Nephron progenitor cell (in vitro differentiated cells): ENCODE measurements around the gene ANKRD33B.
"Not testable (repeated sequence)": the region's sequence is repeated elsewhere in the genome, so short reads cannot be mapped to it uniquely, and the experiment has no call there.

ENCODE experiments used
- DNase-seq: peaks from one replicate; pipeline ENCODE4 v3.0.0; 2021
- H3K27ac Mint-ChIP-seq: 2 replicates; pipeline ENCODE4 v1.8.0; 2021; ENCODE audit warnings: mild to moderate bottlenecking, moderate library complexity, mixed read lengths
- H3K27me3 Mint-ChIP-seq: 2 replicates; pipeline ENCODE4 v1.8.0; 2021; ENCODE audit warnings: mild to moderate bottlenecking, low read depth, mixed read lengths; ENCODE audit not compliant: poor library complexity
- H3K36me3 Mint-ChIP-seq: 2 replicates; pipeline ENCODE4 v1.8.0; 2021; ENCODE audit warnings: low read depth, mixed read lengths
- H3K4me1 Mint-ChIP-seq: 2 replicates; pipeline ENCODE4 v1.8.0; 2021; ENCODE audit warnings: mixed read lengths
- H3K4me3 Mint-ChIP-seq: 2 replicates; pipeline ENCODE4 v1.8.0; 2021; ENCODE audit warnings: mild to moderate bottlenecking, moderate library complexity, mixed read lengths
- H3K9me3 Mint-ChIP-seq: 2 replicates; pipeline ENCODE4 v1.8.0; 2021; ENCODE audit warnings: mild to moderate bottlenecking, moderate library complexity, mixed read lengths
- TF ChIP-seq, protein P1 (sequence below): fragments of 200-600 bp; sonication (generic); IDR thresholded peaks from 2 replicates; pipeline ENCODE4 v1.5.0; 2021; ENCODE audit warnings: antibody characterized with exemption

ANKRD33B gene

DNA sequence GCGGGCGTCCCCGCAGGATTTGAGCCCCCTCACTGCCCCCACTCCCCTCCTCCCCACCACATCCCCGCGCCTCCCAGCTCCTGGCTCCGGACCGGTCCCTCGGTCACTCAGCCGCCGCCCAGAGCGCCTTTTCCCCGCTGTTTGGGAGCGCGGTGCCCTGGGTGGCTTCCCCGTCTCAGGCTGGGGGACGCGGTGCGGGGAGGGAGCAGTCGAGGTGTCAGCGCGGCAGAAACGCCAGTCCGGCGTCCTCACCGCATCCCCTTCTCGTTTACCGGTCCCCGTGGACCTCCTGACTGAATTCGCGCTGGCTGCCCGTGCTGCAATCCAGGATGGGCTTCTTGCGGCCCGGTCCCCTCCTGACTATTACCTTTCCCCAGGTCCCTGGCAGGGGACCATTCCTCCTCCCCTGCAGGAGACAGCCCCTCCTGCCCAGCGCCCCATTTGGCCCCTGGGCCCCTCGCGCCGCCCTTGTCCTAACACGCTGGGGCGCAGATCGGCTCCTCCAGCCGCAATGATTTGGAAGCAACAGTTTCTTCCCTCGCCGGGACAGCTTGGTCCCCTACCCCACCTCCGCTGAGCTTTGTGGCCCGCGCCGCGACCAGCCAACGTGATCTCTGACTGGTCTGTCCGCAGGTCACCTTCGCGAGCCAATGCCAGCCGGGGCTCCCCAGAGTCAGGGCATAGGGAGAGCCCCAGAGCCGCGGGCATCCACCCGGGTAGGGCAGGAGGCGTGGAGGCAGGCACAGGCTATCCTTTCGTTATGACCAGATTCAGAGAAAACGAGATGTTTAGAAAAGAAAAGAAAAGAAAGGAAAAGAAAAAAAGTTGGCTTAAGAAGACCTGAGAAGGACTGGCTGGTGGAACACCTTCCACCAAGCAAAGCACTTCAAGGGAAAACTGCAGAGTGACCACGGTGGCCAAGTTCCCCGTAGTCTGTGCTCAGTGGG lies 1.2 kb downstream of the ANKRD33B start:
- peaks cover 35% of the 10 kb centered on the region for H3K4me1 Mint-ChIP-seq
- H3K27ac Mint-ChIP-seq = no peak overlapping the region
- H3K36me3 Mint-ChIP-seq = no peaks in the 10 kb centered on the region
- peaks cover 65% of the 10 kb centered on the region for H3K27me3 Mint-ChIP-seq
- H3K4me3 Mint-ChIP-seq = peak overlapping the region; percentile 81
- no peaks in the 10 kb centered on the region for H3K9me3 Mint-ChIP-seq
- TF ChIP-seq, protein P1, sequence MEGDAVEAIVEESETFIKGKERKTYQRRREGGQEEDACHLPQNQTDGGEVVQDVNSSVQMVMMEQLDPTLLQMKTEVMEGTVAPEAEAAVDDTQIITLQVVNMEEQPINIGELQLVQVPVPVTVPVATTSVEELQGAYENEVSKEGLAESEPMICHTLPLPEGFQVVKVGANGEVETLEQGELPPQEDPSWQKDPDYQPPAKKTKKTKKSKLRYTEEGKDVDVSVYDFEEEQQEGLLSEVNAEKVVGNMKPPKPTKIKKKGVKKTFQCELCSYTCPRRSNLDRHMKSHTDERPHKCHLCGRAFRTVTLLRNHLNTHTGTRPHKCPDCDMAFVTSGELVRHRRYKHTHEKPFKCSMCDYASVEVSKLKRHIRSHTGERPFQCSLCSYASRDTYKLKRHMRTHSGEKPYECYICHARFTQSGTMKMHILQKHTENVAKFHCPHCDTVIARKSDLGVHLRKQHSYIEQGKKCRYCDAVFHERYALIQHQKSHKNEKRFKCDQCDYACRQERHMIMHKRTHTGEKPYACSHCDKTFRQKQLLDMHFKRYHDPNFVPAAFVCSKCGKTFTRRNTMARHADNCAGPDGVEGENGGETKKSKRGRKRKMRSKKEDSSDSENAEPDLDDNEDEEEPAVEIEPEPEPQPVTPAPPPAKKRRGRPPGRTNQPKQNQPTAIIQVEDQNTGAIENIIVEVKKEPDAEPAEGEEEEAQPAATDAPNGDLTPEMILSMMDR = no peak
- DNase-seq = peak; percentile 48

DNA sequence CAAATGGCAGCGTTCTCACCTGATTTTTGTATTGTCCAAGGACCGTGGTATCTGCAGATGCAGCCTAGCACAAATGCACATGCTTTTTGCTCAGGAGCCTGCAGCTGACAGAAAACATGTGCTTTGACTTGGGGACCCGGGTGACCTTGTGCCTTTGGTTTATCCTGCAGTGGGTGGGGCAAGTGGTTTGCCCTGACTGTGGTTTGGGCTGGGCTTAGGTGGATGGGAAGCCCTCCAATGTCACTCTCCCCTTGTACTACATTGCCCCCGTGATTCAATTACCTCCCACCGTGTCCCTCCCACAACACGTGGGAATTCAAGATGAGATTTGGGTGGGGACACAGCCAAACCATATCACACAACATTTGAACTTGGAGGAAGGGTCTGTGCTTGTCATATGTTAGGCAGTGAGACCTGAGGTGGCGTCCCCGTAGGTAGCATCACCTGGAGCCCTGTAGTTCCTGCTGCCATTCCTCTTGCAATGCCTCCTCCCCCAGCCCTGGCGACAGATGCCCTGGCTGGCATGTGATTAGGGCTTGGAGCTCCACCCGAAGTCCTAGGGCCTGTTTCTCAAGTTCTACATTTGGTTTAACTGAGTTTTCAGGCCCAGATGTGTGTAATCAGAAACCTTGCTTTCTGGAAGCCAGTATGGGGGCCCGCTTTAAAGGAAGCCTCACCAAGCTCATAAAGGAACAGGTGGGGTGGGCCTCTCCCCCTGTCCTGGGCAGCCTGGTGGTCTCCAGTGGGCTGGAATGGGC lies 2.1 kb downstream of the ANKRD33B start:
- DNase-seq = no peak
- Mint-ChIP-seq H3K4me1 (peaks cover 35% of the 10 kb centered on the region), H3K36me3 (no peaks in the 10 kb centered on the region), H3K4me3 (peak overlapping the region; percentile 81), H3K27ac (no peak overlapping the region), H3K9me3 (no peaks in the 10 kb centered on the region), H3K27me3 (peaks cover 56% of the 10 kb centered on the region)
- TF ChIP-seq, protein P1 = no peak

DNA sequence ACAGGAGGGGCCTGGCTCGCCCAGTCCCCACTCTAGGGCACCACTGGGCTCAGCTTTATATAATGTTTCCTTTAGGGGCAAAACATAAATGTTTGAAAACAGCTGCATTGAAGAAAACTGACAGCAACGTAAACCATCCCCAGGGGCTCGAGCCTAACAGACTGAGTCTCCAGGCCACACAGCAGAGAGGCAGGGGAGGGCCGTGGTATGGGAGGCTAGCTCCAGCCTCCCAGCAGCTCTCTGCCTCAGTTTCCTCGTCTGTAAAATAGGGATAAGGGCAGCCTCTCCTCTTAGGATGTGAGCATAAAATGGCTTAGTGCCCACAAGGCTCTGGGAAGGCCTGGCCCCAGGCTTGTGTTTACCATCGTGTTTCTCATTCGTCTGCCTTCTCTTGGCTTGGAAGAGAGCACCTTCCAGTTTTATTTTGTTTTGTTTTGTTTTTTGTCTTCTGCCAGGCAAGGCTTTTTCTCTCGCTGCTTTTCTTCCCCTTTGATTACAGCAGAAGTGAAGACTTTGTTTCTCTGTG lies 2.7 kb downstream of the ANKRD33B start:
- TF ChIP-seq, protein P1 = no peak
- Mint-ChIP-seq H3K36me3 (no peaks in the 10 kb centered on the region), H3K9me3 (no peaks in the 10 kb centered on the region), H3K27me3 (peaks cover 50% of the 10 kb centered on the region), H3K4me3 (no peak overlapping the region), H3K4me1 (peaks cover 35% of the 10 kb centered on the region), H3K27ac (no peak overlapping the region)
- no peak for DNase-seq

DNA sequence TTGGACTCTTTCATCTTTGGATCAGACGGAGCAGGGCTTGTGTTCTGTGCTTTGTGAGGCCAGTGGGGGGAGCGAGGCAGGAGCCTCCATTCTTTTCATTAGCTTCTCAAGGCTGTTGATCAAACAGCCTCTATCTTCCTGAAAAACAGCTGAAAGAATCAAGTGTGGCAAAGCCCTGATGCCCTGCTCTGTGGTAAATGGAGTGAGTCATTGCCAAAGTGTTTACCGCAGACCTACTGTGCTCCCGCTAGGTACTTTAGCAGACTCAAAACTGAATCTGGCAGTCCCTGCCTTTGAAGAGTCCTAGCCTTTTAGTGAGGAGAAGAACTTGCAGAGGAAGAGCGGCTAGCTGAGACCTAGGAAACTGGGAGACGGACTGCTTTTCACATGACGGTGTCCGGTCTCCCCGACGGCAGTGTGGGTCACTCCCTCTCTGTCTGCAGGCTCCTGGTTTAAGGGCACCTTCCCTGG lies 3.3 kb downstream of the ANKRD33B start:
- H3K36me3 Mint-ChIP-seq = no peaks in the 10 kb centered on the region
- H3K27ac Mint-ChIP-seq = no peak overlapping the region
- H3K4me3 Mint-ChIP-seq = no peak overlapping the region
- H3K27me3 Mint-ChIP-seq = peaks cover 44% of the 10 kb centered on the region
- peaks cover 35% of the 10 kb centered on the region for H3K4me1 Mint-ChIP-seq
- H3K9me3 Mint-ChIP-seq = no peaks in the 10 kb centered on the region
- TF ChIP-seq, protein P1 = no peak
- DNase-seq = no peak

DNA sequence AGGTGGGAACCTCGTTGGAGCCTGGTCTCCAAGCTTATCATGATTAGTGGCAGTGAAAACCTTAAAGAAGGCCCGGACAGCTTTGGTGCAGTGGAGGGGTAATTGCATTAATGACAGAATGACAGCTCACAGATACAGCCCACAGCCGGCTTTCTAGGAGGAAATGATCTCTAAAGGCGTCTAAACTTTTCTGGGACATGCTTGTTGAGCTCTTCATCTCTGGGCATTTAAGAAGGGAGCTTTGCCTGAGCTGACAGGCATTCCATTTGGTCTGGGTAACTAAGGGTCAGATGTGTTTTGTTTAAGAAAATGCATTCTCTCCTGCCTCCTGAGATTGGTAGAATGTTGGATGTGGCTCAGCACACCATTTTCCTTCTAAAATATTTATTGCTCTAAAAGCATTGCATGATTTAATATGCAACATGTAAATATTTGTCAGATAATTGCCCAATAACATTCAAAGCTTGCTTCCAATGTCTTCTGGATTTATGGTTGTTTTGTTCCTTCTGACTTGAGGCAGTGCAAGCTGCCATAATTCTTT lies 4.0 kb downstream of the ANKRD33B start:
- Mint-ChIP-seq H3K36me3 (no peaks in the 10 kb centered on the region), H3K4me1 (peaks cover 35% of the 10 kb centered on the region), H3K4me3 (no peak overlapping the region), H3K9me3 (no peaks in the 10 kb centered on the region), H3K27ac (peak overlapping the region; percentile 25), H3K27me3 (peaks cover 37% of the 10 kb centered on the region)
- TF ChIP-seq, protein P1 = no peak
- no peak for DNase-seq

DNA sequence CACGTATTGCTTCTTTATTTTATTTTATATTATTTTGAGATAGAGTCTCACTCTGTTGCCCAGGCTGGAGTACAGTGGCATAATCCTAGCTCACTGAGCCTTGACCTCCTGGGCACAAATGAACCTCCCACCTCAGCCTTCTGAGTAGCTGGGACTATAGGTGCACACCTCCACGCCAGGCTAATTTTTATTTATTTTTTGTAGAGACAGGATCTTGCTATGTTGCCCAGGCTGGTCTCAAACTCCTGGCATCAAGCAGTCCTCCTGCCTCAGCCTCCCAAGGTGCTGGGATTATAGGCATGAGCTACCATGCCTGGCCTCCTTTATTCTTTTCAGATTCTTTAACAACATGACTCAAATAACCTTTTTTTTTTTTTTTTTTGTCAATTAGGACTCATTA lies 6.7 kb downstream of the ANKRD33B start:
- peaks cover 18% of the 10 kb centered on the region for H3K27me3 Mint-ChIP-seq
- peaks cover 29% of the 10 kb centered on the region for H3K4me1 Mint-ChIP-seq
- not testable (repeated sequence) for H3K36me3 Mint-ChIP-seq, H3K4me3 Mint-ChIP-seq, H3K27ac Mint-ChIP-seq, DNase-seq, H3K9me3 Mint-ChIP-seq
